ENCODE measurements around the gene WWTR1.

WWTR1 gene

DNA sequence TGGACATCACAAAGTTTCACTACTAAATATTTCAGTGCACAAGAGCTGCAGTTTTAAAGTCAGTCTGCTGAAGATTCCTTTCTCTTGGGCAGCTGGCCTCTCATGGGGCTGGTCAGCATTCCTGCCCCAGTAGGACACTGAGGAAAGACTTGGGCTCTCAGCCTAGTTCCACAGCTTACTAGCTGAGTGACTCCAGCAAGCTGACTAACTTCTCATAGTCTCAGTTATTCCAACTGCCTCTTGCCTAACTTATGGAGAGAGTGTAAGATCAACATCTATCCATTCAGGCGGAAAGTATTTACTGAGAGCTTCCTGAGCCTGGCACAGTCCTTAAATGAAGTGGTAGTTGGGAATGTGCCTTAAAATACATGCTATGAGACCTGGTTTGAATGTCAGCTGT, 156.3 kb downstream of the WWTR1 start:
- Mint-ChIP-seq H3K4me3 (no peak overlapping the region), H3K27me3 (ENCODE audit: low read depth) (no peaks in the 10 kb centered on the region), H3K27ac (no peak overlapping the region), H3K36me3 (ENCODE audit: low read depth) (no peaks in the 10 kb centered on the region), H3K9me3 (no peaks in the 10 kb centered on the region), H3K4me1 (peaks cover 4% of the 10 kb centered on the region)
- TF ChIP-seq, protein P1, sequence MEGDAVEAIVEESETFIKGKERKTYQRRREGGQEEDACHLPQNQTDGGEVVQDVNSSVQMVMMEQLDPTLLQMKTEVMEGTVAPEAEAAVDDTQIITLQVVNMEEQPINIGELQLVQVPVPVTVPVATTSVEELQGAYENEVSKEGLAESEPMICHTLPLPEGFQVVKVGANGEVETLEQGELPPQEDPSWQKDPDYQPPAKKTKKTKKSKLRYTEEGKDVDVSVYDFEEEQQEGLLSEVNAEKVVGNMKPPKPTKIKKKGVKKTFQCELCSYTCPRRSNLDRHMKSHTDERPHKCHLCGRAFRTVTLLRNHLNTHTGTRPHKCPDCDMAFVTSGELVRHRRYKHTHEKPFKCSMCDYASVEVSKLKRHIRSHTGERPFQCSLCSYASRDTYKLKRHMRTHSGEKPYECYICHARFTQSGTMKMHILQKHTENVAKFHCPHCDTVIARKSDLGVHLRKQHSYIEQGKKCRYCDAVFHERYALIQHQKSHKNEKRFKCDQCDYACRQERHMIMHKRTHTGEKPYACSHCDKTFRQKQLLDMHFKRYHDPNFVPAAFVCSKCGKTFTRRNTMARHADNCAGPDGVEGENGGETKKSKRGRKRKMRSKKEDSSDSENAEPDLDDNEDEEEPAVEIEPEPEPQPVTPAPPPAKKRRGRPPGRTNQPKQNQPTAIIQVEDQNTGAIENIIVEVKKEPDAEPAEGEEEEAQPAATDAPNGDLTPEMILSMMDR (IDR thresholded peaks at IDR 0.05; ENCODE audit: unreplicated experiment in 3 of 3) = no peak

DNA sequence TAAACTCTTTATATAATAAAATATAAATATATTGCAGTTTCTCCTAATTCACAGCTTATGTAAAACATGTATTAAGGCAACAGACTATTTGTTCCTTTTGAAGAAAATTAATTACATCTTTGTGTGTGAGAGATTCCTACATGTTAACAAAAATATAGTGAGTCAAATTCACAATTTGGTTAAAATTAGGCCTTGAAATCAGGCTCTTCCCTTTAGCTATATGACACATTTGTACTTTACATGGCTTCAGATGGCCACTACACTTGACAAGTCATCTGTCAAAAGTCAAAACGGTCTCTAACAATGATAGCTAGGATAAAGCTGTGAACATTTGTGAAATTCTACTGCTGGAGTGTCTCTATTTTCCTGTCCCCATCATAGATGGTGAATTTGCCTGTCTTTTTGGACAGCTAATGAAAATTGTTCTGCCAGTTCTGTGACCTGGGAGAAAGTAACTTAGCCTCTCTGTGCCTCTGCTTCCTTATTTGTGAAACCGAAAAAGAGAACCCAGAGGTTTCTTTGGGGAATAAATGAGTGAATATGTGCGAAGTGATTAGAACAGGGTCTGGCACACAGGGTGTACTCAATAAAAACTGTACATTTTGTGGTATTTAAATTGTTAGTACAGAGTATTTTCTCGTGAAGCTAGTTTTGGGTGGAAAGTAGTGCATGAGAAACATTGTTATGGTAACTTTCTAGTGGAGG, 159.7 kb downstream of the WWTR1 start:
- no peaks in the 10 kb centered on the region for H3K36me3 Mint-ChIP-seq (ENCODE audit: low read depth)

DNA sequence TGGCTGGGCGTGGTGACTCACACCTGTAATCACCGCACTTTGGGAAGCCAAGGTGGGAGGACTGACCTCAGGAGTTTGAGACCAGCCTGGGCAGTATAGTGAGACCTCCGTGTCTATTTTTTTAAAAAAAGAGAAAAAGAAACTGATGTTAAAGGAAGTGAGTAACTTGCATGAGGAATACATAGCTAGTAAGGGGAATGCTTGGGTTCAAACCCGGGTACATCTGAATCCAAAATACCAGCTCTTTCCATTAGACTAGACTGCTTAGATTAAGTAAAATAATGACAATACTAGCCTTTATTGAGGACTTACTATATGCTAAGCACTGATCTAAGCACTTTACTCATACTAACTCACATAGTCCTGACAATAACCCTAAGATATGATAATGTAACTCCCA, 160.9 kb downstream of the WWTR1 start:
- Mint-ChIP-seq H3K27ac (no peak overlapping the region), H3K27me3 (ENCODE audit: low read depth) (peaks cover 11% of the 10 kb centered on the region), H3K4me1 (peaks cover 14% of the 10 kb centered on the region), H3K36me3 (ENCODE audit: low read depth) (no peaks in the 10 kb centered on the region), H3K4me3 (no peak overlapping the region), H3K9me3 (no peaks in the 10 kb centered on the region)
- TF ChIP-seq, protein P1 (IDR thresholded peaks at IDR 0.05; ENCODE audit: unreplicated experiment in 3 of 3) = no peak

More for the DNA sequence above, 159.7 kb downstream of the WWTR1 start:
- peaks cover 14% of the 10 kb centered on the region for H3K4me1 Mint-ChIP-seq
- TF ChIP-seq, protein P1 (IDR thresholded peaks at IDR 0.05; ENCODE audit: unreplicated experiment in 3 of 3) = no peak
- H3K4me3 Mint-ChIP-seq = no peak overlapping the region
- H3K27ac Mint-ChIP-seq = no peak overlapping the region
- H3K9me3 Mint-ChIP-seq = no peaks in the 10 kb centered on the region
- H3K27me3 Mint-ChIP-seq (ENCODE audit: low read depth) = peaks cover 10% of the 10 kb centered on the region

DNA sequence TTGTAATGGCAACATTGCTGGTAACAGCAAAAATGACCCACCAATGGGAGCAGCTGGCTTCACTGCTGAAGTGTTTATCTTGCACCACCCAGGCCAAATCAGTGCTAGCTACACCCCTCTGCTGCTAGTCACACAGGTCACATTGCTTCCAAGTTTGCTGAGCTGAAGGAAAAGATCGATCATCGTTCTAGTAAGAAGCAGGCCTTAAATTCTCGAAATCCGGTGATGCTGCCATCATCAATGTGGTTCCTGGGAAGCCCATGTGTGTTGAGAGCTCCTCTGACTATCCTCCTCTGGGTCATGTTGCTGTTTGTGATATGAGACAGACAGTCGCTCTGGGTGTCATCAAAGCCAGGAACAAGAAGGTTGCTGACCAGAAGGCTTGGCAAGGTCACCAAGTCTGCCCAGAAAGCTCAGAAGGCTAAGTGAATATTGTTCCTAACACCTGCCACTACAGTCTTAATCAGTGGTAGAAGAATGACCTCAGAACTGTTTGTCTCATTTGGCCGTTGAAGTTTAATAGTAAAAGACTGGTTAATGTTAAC, 162.2 kb downstream of the WWTR1 start:
- peaks cover 14% of the 10 kb centered on the region for H3K4me1 Mint-ChIP-seq
- H3K9me3 Mint-ChIP-seq = peaks cover 2% of the 10 kb centered on the region
- TF ChIP-seq, protein P1 (IDR thresholded peaks at IDR 0.05; ENCODE audit: unreplicated experiment in 3 of 3) = no peak
- H3K4me3 Mint-ChIP-seq = no peak overlapping the region
- peaks cover 14% of the 10 kb centered on the region for H3K27me3 Mint-ChIP-seq (ENCODE audit: low read depth)
- H3K36me3 Mint-ChIP-seq (ENCODE audit: low read depth) = no peaks in the 10 kb centered on the region
- no peak overlapping the region for H3K27ac Mint-ChIP-seq

DNA sequence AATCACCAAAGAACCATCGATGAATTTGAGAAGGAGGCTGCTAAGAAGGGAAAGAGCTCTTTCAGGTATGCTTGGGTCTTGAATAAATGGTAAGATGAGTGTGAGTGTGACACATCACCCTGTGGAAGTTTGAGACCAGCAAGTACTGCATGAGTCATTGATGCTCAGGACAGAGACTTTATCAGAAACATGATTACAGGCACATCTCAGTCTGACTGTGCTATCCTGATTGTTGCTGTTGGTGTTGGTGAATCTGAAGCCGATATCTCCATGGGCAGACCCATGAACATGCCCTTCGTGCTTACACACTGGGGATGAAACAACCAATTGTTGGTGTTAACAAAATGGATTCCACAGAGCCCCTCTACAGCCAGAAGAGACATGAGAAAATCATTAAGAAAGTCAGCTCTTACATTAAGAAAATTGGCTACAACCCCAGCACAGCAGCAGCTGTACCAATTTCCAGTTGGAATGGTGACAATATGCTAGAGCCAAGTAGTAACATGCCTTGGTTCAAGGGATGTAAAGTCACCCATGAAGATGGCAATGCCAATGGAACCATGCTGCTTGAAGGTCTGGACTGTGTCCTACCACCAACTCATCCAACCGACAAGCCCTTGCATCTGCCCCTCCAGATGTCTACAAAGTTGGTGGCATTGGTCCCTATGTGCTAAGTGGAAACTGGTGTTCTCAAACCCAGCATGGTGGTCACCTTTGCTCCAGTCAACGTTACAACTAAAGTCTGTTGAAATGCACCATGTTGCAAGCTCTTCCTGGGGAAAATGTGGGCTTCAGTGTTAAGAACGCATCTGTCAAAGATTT, 162.9 kb downstream of the WWTR1 start:
- Mint-ChIP-seq H3K27me3 (ENCODE audit: low read depth) (peaks cover 14% of the 10 kb centered on the region), H3K36me3 (ENCODE audit: low read depth) (no peaks in the 10 kb centered on the region), H3K9me3 (peaks cover 2% of the 10 kb centered on the region), H3K4me1 (peaks cover 19% of the 10 kb centered on the region), H3K4me3 (no peak overlapping the region), H3K27ac (no peak overlapping the region)
- TF ChIP-seq, protein P1 (IDR thresholded peaks at IDR 0.05; ENCODE audit: unreplicated experiment in 3 of 3) = no peak

Measured in nephron (organoid).